ENCODE results near the gene MARCHF4.
A peak's percentile ranks its signal among the peaks of the same experiment; 100 is the strongest.

Gene MARCHF4

GRCh38 chr2:216348756-216349308 lies 23.5 kb downstream of the MARCHF4 start:
- DNase-seq: no peak

GRCh38 chr2:216346781-216347180 lies 25.5 kb downstream of the MARCHF4 start:
- DNase-seq: no peak

GRCh38 chr2:216345846-216346245 lies 26.4 kb downstream of the MARCHF4 start:
- DNase-seq: no peak

- DNase-seq: no peak
Observed at GRCh38 chr2:216344950-216345300, 27.4 kb downstream of the MARCHF4 start.

- no peak for DNase-seq
Observed at GRCh38 chr2:216344206-216344949, 27.9 kb downstream of the MARCHF4 start.

GRCh38 chr2:216343221-216343980 lies 28.9 kb downstream of the MARCHF4 start:
- no peak for DNase-seq

GRCh38 chr2:216341121-216341520 lies 31.2 kb downstream of the MARCHF4 start:
- DNase-seq: peak; percentile 20

GRCh38 chr2:216340280-216340631 lies 32.0 kb downstream of the MARCHF4 start:
- peak; percentile 59 for DNase-seq

GRCh38 chr2:216339456-216340279 lies 32.6 kb downstream of the MARCHF4 start:
- DNase-seq: peak; percentile 81

- no peak for DNase-seq
Observed at GRCh38 chr2:216335252-216335651, 37.0 kb downstream of the MARCHF4 start.

GRCh38 chr2:216328347-216328746 lies 43.9 kb downstream of the MARCHF4 start:
- no peak for DNase-seq

- no peak for DNase-seq
Observed at GRCh38 chr2:216327447-216327935, 44.8 kb downstream of the MARCHF4 start.
